HL-60 (cell line): Measurements from ENCODE around the gene ZNF417.
A peak's percentile ranks its signal among the peaks of the same experiment; 100 is the strongest.

Source experiments
- DNase-seq, 2 experiments: peaks; one replicate each; pipeline ENCODE4 v3.0.0-alpha.2; 2010 to 2020; ENCODE audit warnings: low read depth in 1 of 2, low spot score in 1 of 2
- H3K27ac ChIP-seq: fragments of 250-450 bp; sonication (Bioruptor Pico); replicated peaks from 2 replicates; pipeline ENCODE4 v1.5.1; 2020; ENCODE audit warnings: mild to moderate bottlenecking, moderate library complexity
- H3K27me3 ChIP-seq: fragments of 250-450 bp; sonication (Bioruptor Pico); 2 replicates; pipeline ENCODE4 v1.5.1; 2021; ENCODE audit warnings: mild to moderate bottlenecking, moderate library complexity; ENCODE audit not compliant: insufficient read depth, poor library complexity, severe bottlenecking
- H3K4me3 ChIP-seq: replicated peaks from 2 replicates; pipeline ENCODE4 v1.5.1; 2011; ENCODE audit warnings: mild to moderate bottlenecking, control low read depth, low read length; ENCODE audit not compliant: insufficient read depth
- CTCF ChIP-seq: IDR thresholded peaks from one replicate; pipeline ENCODE4 v1.5.1; 2011; ENCODE audit warnings: low read length, control low read depth, inconsistent platforms; ENCODE audit not compliant: insufficient read depth
- GABPA ChIP-seq: IDR thresholded peaks from 2 replicates; pipeline ENCODE4 v1.6.1; 2012; ENCODE audit warnings: low read depth
- POLR2AphosphoS5 ChIP-seq: IDR thresholded peaks from 2 replicates; pipeline ENCODE4 v1.6.1; 2012; ENCODE audit warnings: low read depth
- REST ChIP-seq: IDR thresholded peaks from 2 replicates; pipeline ENCODE4 v1.6.1; 2012; ENCODE audit warnings: low read depth; ENCODE audit not compliant: insufficient replicate concordance
- SPI1 ChIP-seq: IDR thresholded peaks from 2 replicates; pipeline ENCODE4 v1.6.1; 2012; ENCODE audit warnings: low read depth, mild to moderate bottlenecking, borderline replicate concordance

ZNF417 gene

GRCh38 chr19:57946316-57946715 is 29.9 kb upstream of the ZNF417 start:
- Histone ChIP-seq H3K4me3 (peak overlapping the region; percentile 96), H3K27ac (no peak overlapping the region), H3K27me3 (no peaks in the 10 kb centered on the region)
- 0 out of 2 replicates have a peak, but pooled peaks have one; percentile 8 for TF ChIP-seq GABPA
- TF ChIP-seq SPI1, result no peak
- TF ChIP-seq REST, result no peak
- TF ChIP-seq POLR2AphosphoS5, result peak; percentile 58; the same call in 1 of the 2 replicates
- TF ChIP-seq CTCF, result no peak
- peak; percentile 43 to 50 for DNase-seq

GRCh38 chr19:57941593-57941992 is 25.2 kb upstream of the ZNF417 start:
- Histone ChIP-seq H3K27ac (no peak overlapping the region), H3K27me3 (no peaks in the 10 kb centered on the region), H3K4me3 (no peak overlapping the region)
- no peak for TF ChIP-seq GABPA
- no peak for TF ChIP-seq SPI1
- no peak for TF ChIP-seq POLR2AphosphoS5
- TF ChIP-seq CTCF, result no peak
- TF ChIP-seq REST, result no peak
- DNase-seq, result no peak

GRCh38 chr19:57935731-57936130 is 19.3 kb upstream of the ZNF417 start:
- H3K27ac ChIP-seq, result no peak overlapping the region
- no peak for TF ChIP-seq SPI1
- no peak for TF ChIP-seq POLR2AphosphoS5
- no peak for TF ChIP-seq REST
- no peak for TF ChIP-seq GABPA
- TF ChIP-seq CTCF, result no peak
- no peaks in the 10 kb centered on the region for H3K27me3 ChIP-seq
- no peak for DNase-seq
- no peak overlapping the region for H3K4me3 ChIP-seq
